H9 (cell line): ENCODE results near the gene TMEM201. TPM values are rescaled to one million over a fixed set of nuclear protein-coding genes. Genes with fewer than 3 reads are reported as not detected.
A peak's percentile ranks its signal among the peaks of the same experiment; 100 is the strongest.
"Not testable (repeated sequence)": the region's sequence is repeated elsewhere in the genome, so short reads cannot be mapped to it uniquely, and the experiment has no call there.

ENCODE experiments used
- DNase-seq: peaks from one replicate; pipeline ENCODE4 v3.0.0-alpha.2; 2017
- H2AFZ ChIP-seq: one replicate; pipeline ENCODE4 v1.6.1; 2013; ENCODE audit warnings: mild to moderate bottlenecking, low read length, control low read depth, moderate library complexity
- H2AK5ac ChIP-seq: 2 replicates; pipeline ENCODE4 v1.6.1; 2013; ENCODE audit warnings: low read length, control low read depth, mixed read lengths; ENCODE audit not compliant: insufficient read length
- H2BK120ac ChIP-seq: one replicate; pipeline ENCODE4 v1.6.1; 2013; ENCODE audit warnings: low read depth, mild to moderate bottlenecking, low read length, control low read depth, inconsistent platforms; ENCODE audit not compliant: poor library complexity, severe bottlenecking
- H2BK12ac ChIP-seq: 2 replicates; pipeline ENCODE4 v1.6.1; 2013; ENCODE audit warnings: low read length, control low read depth, mixed read lengths, low read depth; ENCODE audit not compliant: insufficient read length
- H2BK15ac ChIP-seq: 2 replicates; pipeline ENCODE4 v1.6.1; 2013; ENCODE audit warnings: low read depth, low read length, control low read depth
- H2BK20ac ChIP-seq: one replicate; pipeline ENCODE4 v1.6.1; 2013; ENCODE audit warnings: low read depth, mild to moderate bottlenecking, low read length, control low read depth, inconsistent platforms; ENCODE audit not compliant: poor library complexity, severe bottlenecking
- H2BK5ac ChIP-seq: 2 replicates; pipeline ENCODE4 v1.6.1; 2013; ENCODE audit warnings: low read length, control low read depth, mixed read lengths; ENCODE audit not compliant: insufficient read length
- H3K14ac ChIP-seq: 2 replicates; pipeline ENCODE4 v1.6.1; 2013; ENCODE audit warnings: low read length, control low read depth; ENCODE audit not compliant: insufficient read depth
- H3K18ac ChIP-seq: 2 replicates; pipeline ENCODE4 v1.6.1; 2013; ENCODE audit warnings: low read depth, mild to moderate bottlenecking, mixed read lengths, low read length, control low read depth; ENCODE audit not compliant: insufficient read length
- H3K23ac ChIP-seq: 2 replicates; pipeline ENCODE4 v1.6.1; 2013; ENCODE audit warnings: low read length, control low read depth, mixed read lengths, low read depth; ENCODE audit not compliant: insufficient read length
- H3K23me2 ChIP-seq: 2 replicates; pipeline ENCODE4 v1.6.1; 2013; ENCODE audit warnings: low read depth, mild to moderate bottlenecking, mixed read lengths, low read length, control low read depth; ENCODE audit not compliant: insufficient read length, poor library complexity, severe bottlenecking
- H3K27ac ChIP-seq: 2 replicates; pipeline ENCODE4 v1.5.1; 2013; ENCODE audit warnings: low read length, control low read depth, mixed read lengths, low read depth; ENCODE audit not compliant: insufficient read length
- H3K27me3 ChIP-seq: 2 replicates; pipeline ENCODE4 v1.6.1; 2013; ENCODE audit warnings: low read length, control low read depth, inconsistent platforms; ENCODE audit not compliant: insufficient read depth
- H3K4ac ChIP-seq: 2 replicates; pipeline ENCODE4 v1.6.1; 2013; ENCODE audit warnings: low read depth, mild to moderate bottlenecking, control low read depth, inconsistent platforms, low read length, moderate library complexity
- H3K4me1 ChIP-seq: 2 replicates; pipeline ENCODE4 v1.6.1; 2013; ENCODE audit warnings: low read length, control low read depth, inconsistent platforms; ENCODE audit not compliant: insufficient read depth
- H3K4me2 ChIP-seq: 2 replicates; pipeline ENCODE4 v1.6.1; 2013; ENCODE audit warnings: low read length, control low read depth, mixed read lengths; ENCODE audit not compliant: insufficient read length, insufficient read depth
- H3K56ac ChIP-seq: 2 replicates; pipeline ENCODE4 v1.6.1; 2013; ENCODE audit warnings: low read depth, mild to moderate bottlenecking, mixed read lengths, low read length, control low read depth; ENCODE audit not compliant: insufficient read length
- H3K79me1 ChIP-seq: 2 replicates; pipeline ENCODE4 v1.6.1; 2013; ENCODE audit warnings: low read depth, mild to moderate bottlenecking, moderate library complexity, low read length, control low read depth, inconsistent platforms; ENCODE audit not compliant: insufficient read depth, poor library complexity, severe bottlenecking
- H3K79me2 ChIP-seq: 2 replicates; pipeline ENCODE4 v1.6.1; 2013; ENCODE audit warnings: low read length, control low read depth, inconsistent platforms; ENCODE audit not compliant: insufficient read depth
- H3K9ac ChIP-seq: 2 replicates; pipeline ENCODE4 v1.6.1; 2013; ENCODE audit warnings: low read length, control low read depth, mixed read lengths; ENCODE audit not compliant: insufficient read length; ENCODE audit errors: extremely low read depth
- H3K9me3 ChIP-seq: one replicate; pipeline ENCODE4 v1.6.1; 2013; ENCODE audit warnings: low read depth, low read length, inconsistent platforms; ENCODE audit not compliant: control insufficient read depth
- H3T11ph ChIP-seq: one replicate; pipeline ENCODE4 v1.6.1; 2013; ENCODE audit warnings: mild to moderate bottlenecking, low read length, control low read depth, inconsistent platforms
- H4K20me1 ChIP-seq: one replicate; pipeline ENCODE4 v1.6.1; 2013; ENCODE audit not compliant: control insufficient read depth, insufficient read length, insufficient read depth
- H4K5ac ChIP-seq: 2 replicates; pipeline ENCODE4 v1.6.1; 2013; ENCODE audit warnings: low read depth, mild to moderate bottlenecking, mixed read lengths, low read length, control low read depth; ENCODE audit not compliant: insufficient read length
- H4K8ac ChIP-seq: replicated peaks from 2 replicates; pipeline ENCODE4 v1.6.1; 2013; ENCODE audit warnings: low read length, control low read depth, mixed read lengths, low read depth; ENCODE audit not compliant: insufficient read length
- H4K91ac ChIP-seq: 2 replicates; pipeline ENCODE4 v1.6.1; 2013; ENCODE audit warnings: low read depth, mild to moderate bottlenecking, moderate library complexity, mixed read lengths, low read length, control low read depth; ENCODE audit not compliant: insufficient read length
- H3K27ac Mint-ChIP-seq, 3 experiments: 2 replicates in 2 of 3; 3 replicates in 1 of 3; pipeline ENCODE4 v1.8.0; 2020 to 2021; ENCODE audit warnings: mixed read lengths in 3 of 3, mild to moderate bottlenecking in 1 of 3, moderate library complexity in 1 of 3
- H3K27me3 Mint-ChIP-seq: 2 replicates; pipeline ENCODE4 v1.8.0; 2021; ENCODE audit warnings: low read depth, mild to moderate bottlenecking, moderate library complexity, mixed read lengths
- H3K36me3 Mint-ChIP-seq, 3 experiments: 2 replicates in 2 of 3; 3 replicates in 1 of 3; pipeline ENCODE4 v1.8.0; 2020 to 2021; ENCODE audit warnings: low read depth in 3 of 3, mixed read lengths in 3 of 3; ENCODE audit not compliant: insufficient read depth in 1 of 3
- H3K4me1 Mint-ChIP-seq, 2 experiments: 2 replicates each; pipeline ENCODE4 v1.8.0; 2020; ENCODE audit warnings: mixed read lengths in 2 of 2
- H3K4me3 Mint-ChIP-seq, 2 experiments: 2 replicates in 1 of 2; 3 replicates in 1 of 2; pipeline ENCODE4 v1.8.0; 2020 to 2021; ENCODE audit warnings: mild to moderate bottlenecking in 2 of 2, mixed read lengths in 2 of 2, moderate library complexity in 1 of 2
- H3K9me3 Mint-ChIP-seq, 2 experiments: 2 replicates in 1 of 2; 3 replicates in 1 of 2; pipeline ENCODE4 v1.8.0; 2020; ENCODE audit warnings: mild to moderate bottlenecking in 2 of 2, mixed read lengths in 2 of 2, moderate library complexity in 1 of 2
- CTCF ChIP-seq: fragments of 200-600 bp; sonication (generic); conservative IDR thresholded peaks from 3 replicates; pipeline ENCODE4 v1.8.0; 2021; ENCODE audit warnings: antibody characterized with exemption, mild to moderate bottlenecking
- WGBS: extraction: QIAGEN DNeasy Blood & Tissue Kit; methylation state at CpG from one replicate; pipeline ENCODE4 v1.1.7; 2013; ENCODE audit warnings: missing lambda C conversion rate, low lambda C conversion rate, mixed read lengths; ENCODE audit not compliant: insufficient read length; ENCODE audit errors: extremely low coverage; 5-methylcytosine and 5-hydroxymethylcytosine counted together
- total RNA-seq: library from RNA; stranded (reverse); gene quantifications from 2 replicates; pipeline ENCODE4 v1.2.1, GENCODE V29; 2021

The TMEM201 gene
- total RNA-seq, 1 experiment from 2014 or later: 31.0 TPM

GRCh38 chr1:9569267-9569666, 19.4 kb upstream of the TMEM201 start:
- no CpG with 5 or more reads among the region's 1 CpG for WGBS
- H4K8ac ChIP-seq: no peak overlapping the region
- Mint-ChIP-seq H3K4me3 (no peak overlapping the region), H3K4me1 (no peaks in the 10 kb centered on the region), H3K27ac (peak overlapping the region in 1 of 3 experiments; percentile 24; a peak in 1 of 7 replicates), H3K36me3 (peaks cover 21 to 45% (median 38%) of the 10 kb centered on the region in 3 experiments; a peak in 6 of 7 replicates), H3K27me3 (peaks cover 7% of the 10 kb centered on the region), H3K9me3 (no peaks in the 10 kb centered on the region)
- H4K20me1 ChIP-seq: no peaks in the 10 kb centered on the region
- no peak overlapping the region for H2AK5ac ChIP-seq
- H2BK12ac ChIP-seq: no peak overlapping the region
- no peaks in the 10 kb centered on the region for H3K79me1 ChIP-seq
- H3K27ac ChIP-seq: no peak overlapping the region
- no peak overlapping the region for H3K14ac ChIP-seq
- TF ChIP-seq CTCF: no peak
- no peaks in the 10 kb centered on the region for H3K27me3 ChIP-seq
- no peak overlapping the region for H3K56ac ChIP-seq
- H2AFZ ChIP-seq: no peak overlapping the region
- no peak for DNase-seq
- H2BK5ac ChIP-seq: no peak overlapping the region
- no peaks in the 10 kb centered on the region for H3K4me1 ChIP-seq
- no peak overlapping the region for H3K4ac ChIP-seq
- H3K9ac ChIP-seq: no peak overlapping the region
- no peak overlapping the region for H2BK15ac ChIP-seq
- no peak overlapping the region for H4K5ac ChIP-seq
- no peaks in the 10 kb centered on the region for H3K79me2 ChIP-seq
- no peak overlapping the region for H2BK20ac ChIP-seq
- no peak overlapping the region for H3K18ac ChIP-seq
- H3K9me3 ChIP-seq: no peaks in the 10 kb centered on the region
- no peak overlapping the region for H3K23ac ChIP-seq
- no peak overlapping the region for H3T11ph ChIP-seq
- no peaks in the 10 kb centered on the region for H3K23me2 ChIP-seq
- H4K91ac ChIP-seq: no peak overlapping the region
- no peak overlapping the region for H3K4me2 ChIP-seq
- H2BK120ac ChIP-seq: no peak overlapping the region

DNA sequence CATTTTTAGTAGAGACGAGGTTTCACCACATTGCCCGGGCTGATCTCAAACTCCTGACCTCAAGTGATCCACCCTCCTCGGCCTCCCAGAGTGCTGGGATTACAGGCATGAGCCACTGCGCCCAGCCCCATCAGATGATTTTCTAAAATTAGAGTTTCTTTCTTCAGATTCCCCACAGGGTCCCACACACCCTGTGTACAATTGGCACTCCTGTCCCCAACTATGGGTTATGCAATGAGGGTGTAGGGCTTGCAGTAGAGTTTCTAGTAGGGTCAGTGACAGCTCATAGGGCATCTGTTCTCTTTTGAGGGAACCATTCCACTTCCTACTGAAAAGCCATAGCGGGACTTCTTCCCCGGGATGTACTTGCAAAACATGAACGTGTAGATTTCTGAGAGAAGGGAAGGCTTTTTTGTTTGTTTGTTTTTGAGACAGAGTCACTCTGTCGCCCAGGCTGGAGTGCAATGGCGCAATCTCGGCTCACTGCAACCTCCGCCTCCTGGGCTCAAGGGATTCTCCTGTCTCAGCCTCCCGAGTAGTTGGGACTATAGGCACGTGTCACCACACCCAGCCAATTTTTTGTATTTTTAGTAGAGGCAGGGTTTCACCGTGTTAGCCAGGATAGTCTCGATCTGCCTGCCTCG, 17.7 kb upstream of the TMEM201 start:
- H4K20me1 ChIP-seq, H3K23ac ChIP-seq, H3K27ac Mint-ChIP-seq, H4K91ac ChIP-seq, H3K79me1 ChIP-seq, H3K4me2 ChIP-seq, H3K9ac ChIP-seq, H3K4me1 ChIP-seq, H4K8ac ChIP-seq, H3K4me1 Mint-ChIP-seq, H3K9me3 Mint-ChIP-seq, H2BK15ac ChIP-seq, DNase-seq, H3K27ac ChIP-seq, H3K79me2 ChIP-seq, H3K23me2 ChIP-seq, H2BK12ac ChIP-seq, H3K9me3 ChIP-seq, H3K27me3 Mint-ChIP-seq, H3K27me3 ChIP-seq, H2AFZ ChIP-seq, H3K56ac ChIP-seq, H2BK120ac ChIP-seq, H3K4ac ChIP-seq, H4K5ac ChIP-seq, H2BK20ac ChIP-seq, H3K18ac ChIP-seq, H2AK5ac ChIP-seq, H3K4me3 Mint-ChIP-seq, H2BK5ac ChIP-seq, H3K14ac ChIP-seq: not testable (repeated sequence)
- H3K36me3 Mint-ChIP-seq: peaks cover 20 to 48% (median 38%) of the 10 kb centered on the region in 3 experiments; a peak in 6 of 7 replicates
- WGBS: no CpG with 5 or more reads among the region's 16 CpGs
- H3T11ph ChIP-seq: peak overlapping the region; percentile 17
